Measurements from ENCODE around the gene CYB561A3. TPM values are rescaled to one million over a fixed set of nuclear protein-coding genes. Genes with fewer than 3 reads are reported as not detected.

Gene CYB561A3
- total RNA-seq, 2 donors from 2014 or later: 64.2 to 88.5 TPM

DNA sequence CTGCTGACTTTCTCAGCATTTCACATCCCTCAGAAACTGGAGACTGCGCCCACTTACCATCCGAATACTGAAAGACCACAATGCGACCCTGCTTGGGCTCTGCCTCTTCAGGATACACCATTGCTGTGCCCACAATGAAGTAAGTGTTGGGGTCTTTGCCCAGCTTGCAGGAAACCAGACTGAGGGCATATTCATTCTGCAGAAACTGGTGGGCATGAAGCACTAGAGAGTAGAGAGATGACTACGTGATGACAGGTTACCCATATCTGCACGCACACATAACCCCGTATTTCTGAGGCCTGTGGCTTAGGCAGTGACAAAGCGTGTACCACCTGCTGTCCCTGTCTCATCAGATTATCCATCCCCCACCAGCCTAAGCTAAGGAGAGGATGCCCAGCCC lies 51.9 kb downstream of the CYB561A3 start:
- Histone ChIP-seq H3K4me3 (no peak overlapping the region), H3K27ac (no peak overlapping the region), H3K9me3 (no peaks in the 10 kb centered on the region), H3K4me1 (no peaks in the 10 kb centered on the region), H3K36me3 (peaks cover 39% of the 10 kb centered on the region), H3K27me3 (no peaks in the 10 kb centered on the region), H3K9ac (ENCODE audit: low read depth in 2 of 2, low read length in 2 of 2) (no peak overlapping the region)
- intact Hi-C loops (cut with DNase I): no loop called here
- no peak for DNase-seq
- TF ChIP-seq, protein P1, sequence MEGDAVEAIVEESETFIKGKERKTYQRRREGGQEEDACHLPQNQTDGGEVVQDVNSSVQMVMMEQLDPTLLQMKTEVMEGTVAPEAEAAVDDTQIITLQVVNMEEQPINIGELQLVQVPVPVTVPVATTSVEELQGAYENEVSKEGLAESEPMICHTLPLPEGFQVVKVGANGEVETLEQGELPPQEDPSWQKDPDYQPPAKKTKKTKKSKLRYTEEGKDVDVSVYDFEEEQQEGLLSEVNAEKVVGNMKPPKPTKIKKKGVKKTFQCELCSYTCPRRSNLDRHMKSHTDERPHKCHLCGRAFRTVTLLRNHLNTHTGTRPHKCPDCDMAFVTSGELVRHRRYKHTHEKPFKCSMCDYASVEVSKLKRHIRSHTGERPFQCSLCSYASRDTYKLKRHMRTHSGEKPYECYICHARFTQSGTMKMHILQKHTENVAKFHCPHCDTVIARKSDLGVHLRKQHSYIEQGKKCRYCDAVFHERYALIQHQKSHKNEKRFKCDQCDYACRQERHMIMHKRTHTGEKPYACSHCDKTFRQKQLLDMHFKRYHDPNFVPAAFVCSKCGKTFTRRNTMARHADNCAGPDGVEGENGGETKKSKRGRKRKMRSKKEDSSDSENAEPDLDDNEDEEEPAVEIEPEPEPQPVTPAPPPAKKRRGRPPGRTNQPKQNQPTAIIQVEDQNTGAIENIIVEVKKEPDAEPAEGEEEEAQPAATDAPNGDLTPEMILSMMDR (IDR thresholded peaks at IDR 0.05): no peak

DNA sequence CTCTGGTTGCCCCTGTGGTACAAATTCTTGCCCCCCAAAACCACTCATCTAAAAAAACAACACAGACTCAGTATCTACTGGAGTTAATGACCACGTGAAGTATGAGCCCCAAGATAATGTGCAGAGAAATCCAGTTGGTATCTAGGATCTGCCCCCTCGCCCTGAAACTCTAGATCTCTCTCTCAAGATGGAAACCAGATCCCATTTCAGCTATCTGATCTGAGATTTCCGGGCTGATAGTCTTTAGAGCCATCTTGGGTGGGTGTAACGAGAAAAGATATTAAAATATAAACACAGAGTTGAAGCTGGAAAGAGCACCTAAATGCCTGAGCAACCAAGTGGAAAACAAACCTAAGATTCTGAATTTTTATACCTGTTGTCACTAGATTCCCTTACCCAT lies 52.5 kb downstream of the CYB561A3 start:
- peaks cover 33% of the 10 kb centered on the region for H3K36me3 ChIP-seq
- H3K27ac ChIP-seq: no peak overlapping the region

DNA sequence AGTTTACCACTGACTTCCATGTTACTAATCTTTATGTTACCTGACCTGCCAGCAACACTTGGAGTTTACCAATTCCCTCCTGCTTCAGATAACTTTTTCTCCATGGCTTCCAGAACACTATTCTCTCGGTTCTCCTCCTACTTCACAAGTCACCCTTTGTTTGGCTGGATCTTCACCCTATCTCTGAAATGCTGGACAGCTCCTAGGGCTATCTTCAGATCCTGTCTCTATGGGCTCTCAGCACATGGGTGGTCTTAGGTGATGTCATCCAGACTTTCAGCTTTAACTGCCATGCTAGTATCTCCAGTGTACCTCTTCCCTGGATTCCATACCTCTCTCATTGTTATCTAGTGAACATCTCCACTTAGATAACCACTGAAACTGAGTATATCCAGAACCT lies 54.3 kb downstream of the CYB561A3 start:
- H3K9ac ChIP-seq (ENCODE audit: low read depth in 2 of 2, low read length in 2 of 2): no peak overlapping the region
- intact Hi-C loops (cut with DNase I): no loop called here
- no peaks in the 10 kb centered on the region for H3K4me1 ChIP-seq
- peaks cover 31% of the 10 kb centered on the region for H3K36me3 ChIP-seq
- DNase-seq: no peak
- H3K4me3 ChIP-seq: no peak overlapping the region
- H3K27me3 ChIP-seq: no peaks in the 10 kb centered on the region
- no peak overlapping the region for H3K27ac ChIP-seq
- no peaks in the 10 kb centered on the region for H3K9me3 ChIP-seq
- TF ChIP-seq, protein P1 (IDR thresholded peaks at IDR 0.05): no peak

More for the DNA sequence above, 52.5 kb downstream of the CYB561A3 start:
- intact Hi-C loops (cut with DNase I): no loop called here
- no peak overlapping the region for H3K4me3 ChIP-seq
- no peaks in the 10 kb centered on the region for H3K9me3 ChIP-seq
- H3K27me3 ChIP-seq: no peaks in the 10 kb centered on the region
- no peaks in the 10 kb centered on the region for H3K4me1 ChIP-seq
- TF ChIP-seq, protein P1 (IDR thresholded peaks at IDR 0.05): no peak
- no peak for DNase-seq
- no peak overlapping the region for H3K9ac ChIP-seq (ENCODE audit: low read depth in 2 of 2, low read length in 2 of 2)

GRCh38 chr11:61306221-61306620 lies 55.5 kb downstream of the CYB561A3 start:
- Histone ChIP-seq H3K27ac (no peak overlapping the region), H3K9ac (ENCODE audit: low read depth in 2 of 2, low read length in 2 of 2) (no peak overlapping the region), H3K4me1 (no peaks in the 10 kb centered on the region), H3K4me3 (no peak overlapping the region), H3K36me3 (peaks cover 33% of the 10 kb centered on the region), H3K27me3 (no peaks in the 10 kb centered on the region), H3K9me3 (no peaks in the 10 kb centered on the region)
- TF ChIP-seq, protein P1 (IDR thresholded peaks at IDR 0.05): no peak
- intact Hi-C loops (cut with DNase I): no loop called here
- DNase-seq: no peak

DNA sequence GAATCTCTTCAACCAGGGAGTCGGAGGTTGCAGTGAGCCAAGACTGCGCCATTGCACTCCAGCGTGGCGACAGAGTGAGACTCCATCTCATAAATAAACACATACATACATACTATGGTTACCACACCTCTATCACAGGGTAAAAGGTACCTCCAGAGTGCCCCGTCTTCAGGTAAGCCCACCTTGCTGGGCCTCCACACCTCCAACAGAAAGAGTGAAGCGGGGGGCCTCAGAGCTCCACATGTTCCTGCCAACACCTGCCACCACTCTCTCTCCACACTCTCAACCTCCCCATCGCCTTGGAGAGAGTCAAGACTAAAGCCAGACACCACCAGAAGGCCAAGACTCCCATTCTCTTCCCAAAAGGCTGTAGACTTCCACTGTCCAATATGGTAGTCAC lies 56.3 kb downstream of the CYB561A3 start:
- intact Hi-C loops (cut with DNase I): no loop called here
- Histone ChIP-seq H3K27me3 (no peaks in the 10 kb centered on the region), H3K9me3 (no peaks in the 10 kb centered on the region), H3K27ac (no peak overlapping the region), H3K36me3 (peaks cover 32% of the 10 kb centered on the region), H3K9ac (ENCODE audit: low read depth in 2 of 2, low read length in 2 of 2) (no peak overlapping the region), H3K4me1 (no peaks in the 10 kb centered on the region), H3K4me3 (no peak overlapping the region)
- DNase-seq: no peak
- TF ChIP-seq, protein P1 (IDR thresholded peaks at IDR 0.05): no peak

GRCh38 chr11:61303725-61304124 lies 58.0 kb downstream of the CYB561A3 start:
- TF ChIP-seq, protein P1 (IDR thresholded peaks at IDR 0.05): no peak
- no peak for DNase-seq
- H3K36me3 ChIP-seq: peaks cover 28% of the 10 kb centered on the region
- no peaks in the 10 kb centered on the region for H3K27me3 ChIP-seq
- H3K27ac ChIP-seq: no peak overlapping the region
- no peak overlapping the region for H3K9ac ChIP-seq (ENCODE audit: low read depth in 2 of 2, low read length in 2 of 2)
- H3K4me1 ChIP-seq: no peaks in the 10 kb centered on the region
- no peak overlapping the region for H3K4me3 ChIP-seq
- no peaks in the 10 kb centered on the region for H3K9me3 ChIP-seq
- intact Hi-C loops (cut with DNase I): no loop called here

All from colonic mucosa (tissue), 4 donors.